Epidermal melanocyte (primary cell): Measurements from ENCODE around the gene LPAR3.
"Not testable (repeated sequence)": the region's sequence is repeated elsewhere in the genome, so short reads cannot be mapped to it uniquely, and the experiment has no call there.

Source experiments
- DNase-seq: peaks from one replicate; pipeline ENCODE4 v3.0.0; 2011; ENCODE audit warnings: low spot score; ENCODE audit not compliant: insufficient read length

LPAR3 gene

GRCh38 chr1:84892705-84893618, at the start of gene LPAR3:
Gene LPAR3 (minus strand): TSS chr1:84893206. CDS start chr1:84866120, 27,086 bp downstream.
- no peak for DNase-seq

GRCh38 chr1:84941843-84942242, 48.8 kb upstream of the LPAR3 start:
- DNase-seq, result no peak

GRCh38 chr1:84940481-84940880, 47.5 kb upstream of the LPAR3 start:
- no peak for DNase-seq

GRCh38 chr1:84939761-84940160, 46.8 kb upstream of the LPAR3 start:
- DNase-seq, result no peak

GRCh38 chr1:84939151-84939550, 46.1 kb upstream of the LPAR3 start:
- no peak for DNase-seq

GRCh38 chr1:84936116-84936810, 43.3 kb upstream of the LPAR3 start:
- peak; percentile 71 for DNase-seq

- no peak for DNase-seq
Observed at GRCh38 chr1:84933011-84933611, 40.1 kb upstream of the LPAR3 start.

- no peak for DNase-seq
Observed at GRCh38 chr1:84930831-84931230, 37.8 kb upstream of the LPAR3 start.

- DNase-seq, result no peak
Observed at GRCh38 chr1:84930329-84930728, 37.3 kb upstream of the LPAR3 start.

- no peak for DNase-seq
Observed at GRCh38 chr1:84929581-84929980, 36.6 kb upstream of the LPAR3 start.

GRCh38 chr1:84928979-84929378, 36.0 kb upstream of the LPAR3 start:
- no peak for DNase-seq

GRCh38 chr1:84923317-84923716, 30.3 kb upstream of the LPAR3 start:
- no peak for DNase-seq

- DNase-seq, result no peak
Observed at GRCh38 chr1:84920159-84920558, 27.2 kb upstream of the LPAR3 start.

- DNase-seq, result no peak
Observed at GRCh38 chr1:84919461-84919970, 26.5 kb upstream of the LPAR3 start.

GRCh38 chr1:84918726-84919336, 25.8 kb upstream of the LPAR3 start:
- no peak for DNase-seq

GRCh38 chr1:84916897-84917296, 23.9 kb upstream of the LPAR3 start:
- no peak for DNase-seq

GRCh38 chr1:84913555-84913892, 20.5 kb upstream of the LPAR3 start:
- no peak for DNase-seq

- DNase-seq, result no peak
Observed at GRCh38 chr1:84912726-84913554, 19.9 kb upstream of the LPAR3 start.

GRCh38 chr1:84908746-84909464, 15.9 kb upstream of the LPAR3 start:
- DNase-seq, result not testable (repeated sequence)
